Left colon (tissue), 2 donors: Measurements from ENCODE around the gene B4GALNT2. TPM values are rescaled to one million over a fixed set of nuclear protein-coding genes. Genes with fewer than 3 reads are reported as not detected.
A peak's percentile ranks its signal among the peaks of the same experiment; 100 is the strongest.
"Not testable (repeated sequence)": the region's sequence is repeated elsewhere in the genome, so short reads cannot be mapped to it uniquely, and the experiment has no call there.

Experiments used
- ATAC-seq: fragments of 200-7000 bp; cut with Tn5 transposase; one replicate; pipeline ENCODE4 v1.9.1; 2020; ENCODE audit warnings: mild to moderate bottlenecking, moderate library complexity
- DNase-seq, 2 donors: peaks; one replicate each; pipeline ENCODE4 v3.0.0-alpha.2; 2020
- intact Hi-C, 2 donors: fragments of 100-400 bp; cut with DNase I in 1 of 2; cut with micrococcal nuclease in 1 of 2; formaldehyde crosslinking; loops; one replicate each; pipeline versions ENCODE4 v1.11.2 to v1.14.0; 2022; cut with DNase I, micrococcal nuclease
- total RNA-seq, 2 donors: library from RNA; stranded (reverse); fragmentation: NEBNext Ultra II Directional; extraction: Animal tissue kit (Norgen Biotek cat#: 25700); gene quantifications; one replicate each; pipeline ENCODE4 v1.2.1, GENCODE V29; 2021
- donor health status: DM: no; HTN: no; CAD: no.
- donor health status: DM: yes; HTN: yes; CAD: no.

Gene B4GALNT2
- total RNA-seq, 2 donors from 2014 or later, result 45.0 to 99.9 TPM

DNA sequence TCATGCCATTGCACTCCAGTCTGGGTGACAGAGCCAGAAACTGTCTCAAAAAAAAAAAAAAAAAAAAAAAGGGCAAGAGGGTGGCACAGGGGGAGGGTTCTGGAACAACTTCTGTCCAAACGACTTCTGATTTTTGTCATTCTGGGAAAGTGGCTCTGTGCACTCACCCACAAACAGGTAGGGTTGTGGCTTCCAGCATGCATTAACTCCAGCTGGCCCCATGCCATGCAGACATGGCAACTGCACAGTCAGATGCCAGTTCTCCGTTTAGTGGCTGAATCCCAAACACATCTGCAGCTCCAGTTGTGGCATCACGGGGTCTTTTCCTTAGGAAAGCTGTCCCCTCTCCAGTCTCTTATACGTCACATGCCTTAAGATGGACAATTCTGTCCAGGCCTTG is 30.3 kb downstream of the B4GALNT2 start:
- DNase-seq (no peak), ATAC-seq (no peak)
- intact Hi-C loops, result no loop called here

DNA sequence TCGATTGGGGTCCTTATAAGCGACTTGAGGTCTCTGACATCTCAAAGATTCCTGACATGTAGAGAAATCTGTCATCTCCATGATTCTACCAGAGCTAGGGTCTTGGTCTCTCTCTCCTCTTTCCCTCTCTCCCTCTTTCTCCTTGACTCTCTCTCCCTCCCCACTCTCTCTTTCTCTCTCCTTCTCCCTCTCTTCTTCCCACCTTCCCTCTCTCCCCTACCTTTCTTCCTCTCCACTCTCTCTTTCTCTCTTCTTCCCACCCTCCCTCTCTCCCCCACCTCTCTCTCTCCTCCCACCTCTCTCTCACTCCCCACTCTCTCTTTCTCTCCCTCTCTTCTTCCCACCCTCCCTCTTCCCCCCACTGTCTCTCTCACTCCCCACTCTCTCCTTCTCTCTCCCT is 32.6 kb downstream of the B4GALNT2 start:
- DNase-seq (no peak), ATAC-seq (no peak)
- intact Hi-C loops, result no loop called here

DNA sequence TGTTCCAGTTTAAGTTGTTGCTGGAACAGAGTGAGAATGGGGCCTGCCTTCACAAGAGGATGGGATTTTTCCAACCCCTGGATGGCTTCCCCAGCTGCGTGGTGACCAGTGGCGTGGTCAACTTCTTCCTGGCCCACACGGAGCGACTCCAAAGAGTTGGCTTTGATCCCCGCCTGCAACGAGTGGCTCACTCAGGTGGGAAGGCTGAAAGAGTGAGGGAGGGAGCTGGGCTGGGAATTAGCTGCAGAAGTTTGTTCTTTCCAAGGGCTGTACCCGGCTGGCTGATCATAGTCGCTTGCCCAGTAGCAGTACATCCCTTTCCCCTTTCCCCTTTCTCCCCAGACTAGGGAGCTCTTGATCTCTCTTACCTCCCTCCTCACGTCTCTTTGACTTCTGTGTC is 36.1 kb downstream of the B4GALNT2 start:
- intact Hi-C loops, result no loop called here
- DNase-seq (no peak), ATAC-seq (no peak)

DNA sequence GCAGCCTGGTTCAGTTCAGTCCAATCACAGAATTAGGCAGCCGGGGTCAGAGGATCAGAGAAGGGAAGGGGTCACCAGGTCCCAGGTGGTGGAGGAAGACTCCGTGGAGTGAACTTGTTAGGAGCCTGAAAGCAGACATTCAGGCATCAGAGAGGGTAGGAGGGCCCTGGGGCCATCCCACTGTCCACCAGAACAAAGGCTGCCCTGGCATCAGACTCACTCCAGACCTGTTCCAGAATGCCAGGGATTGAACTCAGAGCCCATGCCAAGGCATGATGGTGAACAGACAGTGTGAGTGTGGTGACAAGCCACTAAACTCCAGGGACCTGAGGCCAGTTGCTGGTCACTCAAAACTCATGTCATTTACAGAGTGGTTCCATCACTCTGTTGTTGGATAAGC is 37.6 kb downstream of the B4GALNT2 start:
- no peak for ATAC-seq

DNA sequence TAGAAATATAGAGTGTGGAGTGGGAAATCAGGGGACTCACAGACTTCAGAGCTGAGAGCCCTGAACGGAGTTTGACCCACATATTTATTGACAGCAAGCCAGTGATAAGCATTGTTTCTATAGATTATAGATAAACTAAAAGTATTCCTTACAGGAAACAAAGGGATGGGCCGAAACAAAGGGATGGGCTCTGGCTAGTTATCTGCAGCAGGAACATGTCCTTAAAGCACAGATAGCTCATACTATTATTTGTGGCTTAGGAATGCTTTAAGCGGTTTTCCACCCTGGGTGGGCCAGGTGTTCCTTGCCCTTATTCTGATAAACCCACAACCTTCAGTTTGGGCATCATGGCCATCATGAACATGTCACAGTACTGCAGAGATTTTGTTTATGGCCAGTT is 38.1 kb downstream of the B4GALNT2 start:
- intact Hi-C loops, result loop anchor here in 1 of 2 donors (10.0 kb wide), 1 partner anchor 56 kb away; no protein-coding TSS in a partner anchor
- not testable (repeated sequence) for DNase-seq, ATAC-seq

More for the DNA sequence above, 37.6 kb downstream of the B4GALNT2 start:
- intact Hi-C loops, result loop anchor here in 1 of 2 donors (10.0 kb wide), 1 partner anchor 55 kb away; no protein-coding TSS in a partner anchor
- DNase-seq, result no peak

DNA sequence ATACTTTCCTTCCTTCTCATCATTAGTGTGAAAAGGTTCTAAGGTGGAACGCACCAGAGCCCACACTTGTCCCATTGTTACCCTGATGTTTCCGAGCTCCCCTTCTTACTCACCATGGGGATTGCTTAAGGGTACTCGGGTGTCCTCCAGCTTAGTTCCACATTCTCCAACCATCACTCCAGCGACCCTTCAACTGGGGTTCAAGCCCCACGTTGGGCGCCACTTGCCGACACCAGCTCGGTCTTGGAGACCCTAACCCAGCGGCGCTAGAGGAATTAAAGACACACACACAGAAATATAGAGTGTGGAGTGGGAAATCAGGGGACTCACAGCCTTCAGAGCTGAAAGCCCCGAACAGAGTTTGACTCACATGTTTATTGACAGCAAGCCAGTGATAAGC is 43.4 kb downstream of the B4GALNT2 start:
- ATAC-seq, DNase-seq: not testable (repeated sequence)
- intact Hi-C loops, result loop anchor here in 1 of 2 donors (10.0 kb wide), 1 partner anchor 61 kb away; no protein-coding TSS in a partner anchor

DNA sequence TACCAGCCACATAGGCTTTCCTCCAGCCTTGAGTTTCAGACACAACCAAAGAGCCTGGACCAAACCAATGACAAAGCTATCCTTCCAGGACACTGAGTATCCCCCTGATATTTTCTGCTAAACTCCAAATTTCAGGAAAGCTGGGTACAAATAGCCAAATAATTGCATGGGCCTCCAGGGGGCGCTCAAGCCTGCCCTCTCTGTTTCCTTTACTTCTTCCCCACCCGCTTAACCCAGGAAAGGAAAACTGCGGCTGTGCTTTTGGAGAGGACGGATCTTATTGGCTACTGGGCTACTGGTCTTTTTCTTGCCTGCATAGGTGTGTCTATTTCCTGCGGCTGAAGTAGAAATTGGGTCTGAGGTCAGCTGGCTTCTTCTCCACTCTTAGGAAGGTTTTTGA is 47.7 kb downstream of the B4GALNT2 start:
- ATAC-seq, result peak; percentile 82
- DNase-seq, result peak; percentile 44 to 76
- intact Hi-C loops, result no loop called here

DNA sequence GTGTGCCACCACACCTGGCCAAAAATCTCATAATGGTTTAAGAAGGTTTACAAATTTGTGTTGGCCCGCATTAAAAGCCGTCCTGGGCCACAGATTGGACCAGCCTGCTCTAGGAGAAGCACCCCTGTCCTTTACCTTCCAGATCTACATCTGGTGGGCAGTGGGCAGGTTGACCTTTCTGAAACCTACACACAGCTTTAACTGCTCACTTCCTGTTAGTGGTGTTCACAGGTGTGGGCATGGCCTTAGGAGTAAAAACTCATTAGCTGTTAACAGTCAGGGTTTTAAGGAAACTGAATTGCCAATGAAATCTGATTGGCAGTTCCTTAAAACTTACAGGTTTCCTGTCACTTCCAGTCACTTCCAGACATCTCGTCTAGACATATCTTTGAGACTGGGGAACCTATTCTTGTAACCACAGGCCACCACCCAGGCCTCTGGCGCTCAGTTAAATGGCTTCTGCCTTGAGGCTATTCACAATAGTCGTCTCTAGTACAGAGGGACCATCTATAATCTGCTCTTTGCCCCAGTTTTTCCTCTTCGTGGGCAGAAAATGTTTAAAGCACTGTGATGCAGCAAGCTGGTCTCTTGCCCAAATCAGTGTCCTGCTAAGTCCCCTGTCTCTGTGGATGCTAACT is 48.5 kb downstream of the B4GALNT2 start:
- ATAC-seq, result no peak
- DNase-seq, result no peak
- intact Hi-C loops, result no loop called here

DNA sequence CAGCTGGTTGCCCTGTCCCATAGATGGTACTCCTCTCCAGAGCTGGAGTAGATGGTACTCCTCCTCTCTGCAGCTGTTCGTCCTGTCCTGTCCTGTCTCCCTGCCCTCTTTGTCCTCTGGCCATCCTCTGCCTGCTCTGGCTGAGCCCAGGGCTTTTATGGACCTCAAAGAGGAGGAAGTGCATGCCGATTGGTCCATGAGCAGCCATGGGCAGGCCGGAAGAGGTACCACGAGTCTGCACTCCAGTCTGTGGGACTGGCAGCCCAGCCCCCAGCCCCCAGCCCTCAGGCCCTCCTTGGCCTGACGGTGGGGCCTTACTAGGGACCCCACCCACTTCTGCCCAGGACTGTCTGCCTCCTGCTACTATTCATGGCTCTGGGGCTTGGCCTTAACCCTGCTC is 50.8 kb downstream of the B4GALNT2 start:
- no peak for DNase-seq
- intact Hi-C loops, result no loop called here
- ATAC-seq, result no peak

DNA sequence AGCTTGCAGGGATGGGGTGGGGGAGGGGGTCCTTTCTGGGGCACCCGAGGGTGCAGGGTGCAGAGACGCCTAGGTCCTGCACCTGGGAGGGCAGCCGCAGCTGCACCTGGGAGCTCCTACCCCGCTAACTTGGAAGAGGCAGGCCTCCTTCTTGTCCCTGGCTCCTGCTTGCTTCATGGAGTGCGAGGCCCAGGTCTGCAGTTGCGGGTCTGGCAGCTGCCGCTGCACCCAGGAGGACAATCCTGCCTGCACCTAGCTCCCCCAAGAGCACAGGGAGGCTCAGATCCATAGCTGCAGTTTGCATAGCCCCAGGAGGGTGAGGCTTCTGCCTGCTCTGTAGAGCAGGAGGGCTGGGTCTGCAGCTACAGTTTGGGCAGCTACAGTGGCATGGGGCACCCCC is 51.2 kb downstream of the B4GALNT2 start:
- ATAC-seq, result no peak
- intact Hi-C loops, result no loop called here
- DNase-seq, result no peak

DNA sequence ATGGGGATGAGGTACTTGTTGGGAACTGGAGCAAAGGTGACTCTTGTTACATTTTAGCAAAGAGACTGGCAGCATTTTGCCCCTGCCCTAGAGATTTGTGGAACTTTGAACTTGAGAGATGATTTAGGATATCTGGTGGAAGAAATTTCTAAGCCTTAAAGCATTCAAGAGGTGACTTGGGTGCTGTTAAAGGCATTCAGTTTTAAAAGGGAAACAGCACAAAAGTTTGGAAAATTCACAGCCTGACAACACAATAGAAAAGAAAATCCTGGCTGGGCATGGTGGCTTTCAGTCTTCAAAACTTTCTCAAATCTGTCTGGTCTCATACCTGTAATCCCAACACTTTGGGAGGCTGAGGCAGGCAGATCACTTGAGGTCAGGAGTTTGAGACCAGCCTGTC is 52.0 kb downstream of the B4GALNT2 start:
- ATAC-seq, DNase-seq, intact Hi-C loops: not testable (repeated sequence)

DNA sequence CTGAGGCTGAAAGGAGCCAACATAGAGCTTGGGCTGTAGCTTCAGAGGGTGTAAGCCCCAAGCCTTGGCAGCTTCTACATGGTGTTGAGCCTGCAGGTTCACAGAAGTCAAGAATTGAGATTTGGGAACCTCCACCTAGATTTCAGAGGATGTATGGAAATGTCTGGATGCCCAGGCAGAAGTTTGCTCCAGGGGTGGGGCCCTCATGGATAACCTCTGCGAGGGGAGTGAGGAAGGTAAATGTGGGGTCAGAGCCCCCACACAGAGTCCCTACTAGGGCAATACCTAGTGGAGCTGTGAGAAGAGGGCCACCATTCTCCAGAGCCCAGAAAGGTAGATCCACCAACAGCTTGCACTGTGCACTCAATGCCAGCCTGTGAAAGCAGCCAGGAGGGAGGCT is 52.8 kb downstream of the B4GALNT2 start:
- DNase-seq, ATAC-seq, intact Hi-C loops: not testable (repeated sequence)

DNA sequence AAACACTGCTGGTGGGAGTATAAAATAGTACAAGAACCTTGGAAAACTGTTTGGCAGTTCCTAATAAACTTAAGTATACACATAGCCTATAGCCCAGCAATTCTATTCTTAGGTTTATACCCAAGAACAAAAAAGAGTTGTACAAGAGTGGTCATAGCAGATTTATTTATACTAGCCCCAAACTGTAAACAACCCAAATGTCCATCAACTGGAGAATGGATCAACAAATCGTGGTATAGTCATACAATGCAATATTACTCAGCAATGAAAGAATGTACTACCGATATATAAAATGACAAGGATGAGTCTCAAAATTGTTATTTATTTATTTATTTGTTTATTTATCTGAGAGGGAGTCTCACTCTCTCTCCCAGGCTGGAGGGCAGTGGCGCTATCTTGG is 54.7 kb downstream of the B4GALNT2 start:
- intact Hi-C loops, result no loop called here
- DNase-seq (no peak), ATAC-seq (no peak)

DNA sequence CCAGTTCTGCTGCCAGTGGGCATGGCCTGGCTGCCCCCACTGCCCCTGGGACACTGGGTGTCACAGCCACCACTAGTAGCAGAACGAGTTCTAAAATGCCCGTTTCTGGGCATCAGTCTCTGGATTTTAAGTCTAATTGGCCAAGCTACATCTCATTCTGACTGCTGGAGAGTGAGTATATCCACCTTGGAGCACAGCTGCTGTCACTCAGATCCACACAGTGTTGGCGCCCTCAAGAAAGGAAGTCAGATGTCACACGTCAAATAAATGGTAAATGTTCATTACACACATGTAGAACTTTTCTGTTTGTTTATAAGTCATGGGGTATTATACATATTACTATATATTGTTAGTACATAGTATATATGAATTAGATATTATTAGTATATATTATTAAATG is 58.4 kb downstream of the B4GALNT2 start:
- intact Hi-C loops, result no loop called here
- ATAC-seq (no peak), DNase-seq (no peak)

DNA sequence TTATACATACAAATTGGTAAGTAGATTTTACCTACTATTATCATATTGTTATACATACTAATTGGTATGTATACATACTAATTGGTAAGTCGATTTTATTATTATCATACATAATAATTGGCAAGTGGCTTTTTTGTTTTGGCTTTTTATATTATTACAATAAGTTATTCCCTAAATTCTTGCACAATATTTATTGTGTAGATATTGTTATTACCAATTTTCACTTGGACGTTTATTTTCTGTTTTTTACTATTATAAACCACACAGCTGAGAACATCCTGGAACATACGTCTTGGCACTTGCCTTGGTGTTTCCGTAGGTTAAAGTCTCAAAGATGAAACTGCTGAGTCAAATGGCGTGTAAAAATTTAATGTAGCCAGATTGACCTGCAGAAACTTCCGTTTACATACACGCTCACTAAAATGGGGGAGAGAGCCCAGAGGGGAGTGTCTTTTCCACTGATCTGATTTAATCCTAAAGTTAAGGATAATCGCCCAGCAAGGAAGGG is 58.9 kb downstream of the B4GALNT2 start:
- intact Hi-C loops, result no loop called here
- DNase-seq, result no peak
- peak; percentile 43 for ATAC-seq

DNA sequence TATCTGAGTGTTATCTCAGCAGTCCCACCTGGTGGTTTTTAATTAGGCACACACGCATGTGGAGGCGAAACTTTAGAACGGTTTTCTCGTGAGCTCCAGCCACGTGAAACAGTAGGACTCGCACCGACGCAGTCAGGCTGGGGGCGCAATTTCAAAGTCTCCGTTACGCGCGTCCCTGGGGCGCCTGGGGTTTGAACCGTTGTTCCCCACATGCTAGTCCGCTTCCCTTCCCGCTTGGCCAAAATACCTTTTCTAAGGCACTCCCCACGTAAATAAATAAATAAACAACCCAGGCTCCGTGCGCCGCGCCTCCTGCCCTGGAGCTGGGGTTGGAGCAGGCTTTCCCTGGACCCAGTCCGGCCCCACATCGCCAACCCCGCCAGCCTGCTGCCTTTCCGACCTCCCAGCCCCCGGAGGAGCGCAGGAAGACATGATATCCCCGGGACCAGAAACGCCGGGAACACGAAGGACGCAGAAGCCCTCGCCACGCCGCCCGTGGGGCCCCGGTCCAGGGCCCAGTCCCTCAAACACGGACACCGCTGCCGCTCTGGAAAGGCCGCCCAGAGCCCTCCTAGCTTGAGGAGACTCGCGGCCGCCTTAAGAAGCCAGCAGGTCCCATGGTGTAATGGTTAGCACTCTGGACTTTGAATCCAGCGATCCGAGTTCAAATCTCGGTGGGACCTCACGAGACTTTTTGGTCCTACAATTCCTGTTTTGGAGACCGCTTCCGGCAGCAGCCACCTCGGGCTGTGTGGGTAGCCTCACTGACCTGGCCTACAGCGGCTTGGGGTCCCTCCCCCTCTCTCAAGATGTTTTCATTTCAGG is 59.6 kb downstream of the B4GALNT2 start:
- DNase-seq, result peak; percentile 84 to 90
- peak; percentile 80 for ATAC-seq
- intact Hi-C loops, result no loop called here

DNA sequence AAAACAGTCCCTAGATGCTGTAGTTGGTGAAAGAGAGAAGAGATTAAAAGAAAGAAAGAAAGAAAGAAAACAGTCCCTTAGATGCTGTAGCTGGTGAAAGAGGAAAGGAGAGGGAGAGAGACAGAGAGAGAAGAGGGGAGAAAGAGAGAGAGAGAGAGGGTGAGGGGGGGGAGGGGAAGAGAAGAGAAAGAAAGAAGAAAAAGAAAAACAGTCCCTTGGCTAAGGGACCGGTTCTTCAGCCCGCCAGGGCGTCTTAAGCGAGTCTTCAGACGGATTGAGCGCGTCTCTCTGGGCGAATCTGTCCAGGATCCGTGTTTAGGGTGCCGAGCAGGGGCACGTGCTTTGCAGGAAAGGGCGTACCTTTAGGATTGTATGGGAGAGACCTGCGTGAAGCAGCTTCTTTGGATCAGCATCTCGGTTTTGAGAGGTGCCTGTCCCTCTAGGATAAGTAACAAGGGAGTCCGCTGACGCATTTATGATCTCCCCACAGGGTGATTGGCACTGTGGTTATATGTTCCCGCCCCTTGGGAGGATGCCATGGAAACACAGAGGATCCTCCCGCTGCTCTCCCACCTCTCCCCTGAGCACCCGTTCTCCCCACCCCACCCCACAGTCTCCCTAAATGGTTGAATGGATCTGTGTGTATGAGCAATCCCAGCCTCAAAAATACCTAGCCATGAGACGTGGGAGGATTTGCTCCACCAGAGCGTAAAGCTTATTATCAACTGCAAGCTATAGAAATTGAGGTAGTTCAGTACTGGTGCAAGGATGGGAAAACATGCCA is 61.1 kb downstream of the B4GALNT2 start:
- ATAC-seq, result no peak
- intact Hi-C loops, result no loop called here
- DNase-seq, result peak; percentile 63 to 68

DNA sequence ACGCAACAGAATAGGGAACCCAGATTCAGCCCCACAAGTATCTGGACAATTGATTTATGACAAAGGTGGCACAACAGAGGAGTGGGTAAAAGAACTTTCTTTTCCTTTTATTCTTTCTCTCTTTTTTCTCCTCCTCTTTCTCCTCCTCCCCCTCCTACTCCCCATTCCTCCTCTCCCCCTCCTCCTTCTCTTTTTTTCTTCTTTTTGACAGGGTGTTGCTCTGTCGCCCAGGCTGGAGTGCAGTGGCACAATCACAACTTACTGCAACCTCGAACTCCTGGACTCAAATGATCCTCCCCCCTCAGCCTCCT is 61.7 kb downstream of the B4GALNT2 start:
- ATAC-seq (no peak), DNase-seq (no peak)
- intact Hi-C loops, result no loop called here

DNA sequence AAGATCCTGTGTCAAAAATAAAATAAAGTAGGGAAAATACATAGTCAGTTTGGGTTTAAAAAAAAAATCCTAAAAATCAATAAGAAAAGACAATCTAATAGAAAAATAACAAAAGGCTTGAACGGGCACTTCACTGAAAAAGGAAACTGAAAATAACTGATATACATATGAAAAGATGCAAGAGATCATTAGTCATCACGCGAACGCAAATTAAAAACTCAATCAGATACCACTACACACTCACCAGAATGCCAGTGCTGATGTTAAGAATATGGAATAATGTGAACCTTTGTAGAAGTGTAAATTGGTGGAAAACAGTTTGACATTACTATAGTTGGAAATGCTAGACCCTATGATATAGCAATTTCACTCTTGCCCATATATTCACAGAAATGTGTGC is 63.2 kb downstream of the B4GALNT2 start:
- intact Hi-C loops, result no loop called here
- DNase-seq (no peak), ATAC-seq (no peak)
